GM19193 (cell line): ENCODE results near the gene TBC1D21.

Experiments used
- POLR2A ChIP-seq: IDR thresholded peaks from 4 replicates; pipeline ENCODE4 v1.6.1; 2011; ENCODE audit not compliant: insufficient read depth, insufficient read length; ENCODE audit errors: extremely low read depth

The TBC1D21 gene

DNA sequence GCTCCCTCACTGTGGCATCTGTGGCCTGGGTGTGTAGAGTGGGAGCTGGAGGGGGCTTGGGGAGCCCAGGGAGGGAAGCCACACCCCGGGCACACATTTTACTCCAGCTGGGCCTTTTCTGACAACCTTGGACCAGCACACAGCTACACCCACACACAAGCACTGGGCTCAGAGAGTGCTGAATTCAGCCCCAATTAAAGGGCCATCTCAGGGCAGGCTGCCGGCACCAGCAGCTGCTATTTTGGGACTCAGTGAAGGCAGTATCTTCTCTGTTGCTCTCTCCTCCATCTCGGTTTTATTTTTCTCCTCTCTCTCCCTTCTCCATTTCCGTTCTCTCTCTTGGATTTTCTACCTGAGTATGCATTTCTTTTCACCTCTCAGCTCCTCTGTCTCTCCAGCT, 19.1 kb upstream of the TBC1D21 start:
- TF ChIP-seq POLR2A = no peak

DNA sequence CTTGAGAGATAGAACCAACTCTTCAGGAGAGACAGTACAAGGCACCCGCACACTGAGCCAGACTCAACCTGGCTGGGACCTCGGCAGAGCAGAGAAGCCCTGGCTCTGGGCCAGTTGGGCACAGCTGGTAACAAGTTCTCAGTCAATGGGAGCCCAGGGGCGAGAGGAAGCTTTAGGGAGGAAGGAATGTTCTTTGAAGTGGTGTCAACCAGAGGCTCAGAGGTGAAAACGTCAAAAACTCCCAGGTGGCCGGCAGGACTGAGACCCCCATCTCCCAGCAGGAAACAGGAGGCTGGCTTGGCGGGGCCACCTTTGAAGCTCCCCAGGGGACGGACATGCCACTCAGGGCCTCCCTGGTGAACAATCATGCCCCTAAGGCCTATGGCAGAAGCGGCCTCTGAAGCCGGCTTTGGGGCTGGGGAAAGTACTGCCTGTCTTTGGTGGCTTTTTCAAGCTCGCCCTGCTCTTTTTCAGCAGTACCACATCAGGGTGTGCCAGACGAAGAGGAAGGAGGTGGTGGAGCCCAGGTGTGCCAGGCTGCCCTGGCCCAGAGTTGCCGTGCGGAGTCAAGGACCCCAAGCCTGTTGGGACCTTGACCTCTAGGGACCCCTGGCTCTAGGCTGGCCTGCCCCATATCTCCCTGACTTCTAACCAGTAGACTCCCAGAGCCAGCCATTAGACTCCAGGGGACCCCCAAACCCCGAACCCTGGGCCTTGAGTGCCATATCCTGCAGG, 16.7 kb upstream of the TBC1D21 start:
- no peak for TF ChIP-seq POLR2A

- TF ChIP-seq POLR2A = no peak
These were observed 16.0 kb upstream of the TBC1D21 start for GRCh38 chr15:73857193-73857920.

DNA sequence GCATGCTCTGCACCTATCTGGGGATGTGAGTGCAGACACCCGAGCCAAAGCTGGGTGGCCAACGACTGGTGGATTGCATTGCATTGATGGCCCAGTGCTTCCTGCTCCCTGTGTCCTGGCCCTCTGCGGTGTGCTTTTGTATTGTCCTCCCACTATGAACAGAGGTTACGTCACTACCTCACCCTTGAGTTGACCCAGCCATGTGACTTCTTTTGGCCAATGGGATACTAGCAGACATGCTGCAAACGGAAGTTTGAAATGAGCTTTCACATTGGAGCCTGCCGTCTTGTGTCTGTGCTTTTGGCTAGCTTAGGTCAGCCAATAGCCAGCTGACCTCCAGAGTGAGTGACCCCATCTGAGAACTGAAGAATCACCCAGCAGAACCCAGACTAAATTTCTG, 15.3 kb upstream of the TBC1D21 start:
- TF ChIP-seq POLR2A = no peak

DNA sequence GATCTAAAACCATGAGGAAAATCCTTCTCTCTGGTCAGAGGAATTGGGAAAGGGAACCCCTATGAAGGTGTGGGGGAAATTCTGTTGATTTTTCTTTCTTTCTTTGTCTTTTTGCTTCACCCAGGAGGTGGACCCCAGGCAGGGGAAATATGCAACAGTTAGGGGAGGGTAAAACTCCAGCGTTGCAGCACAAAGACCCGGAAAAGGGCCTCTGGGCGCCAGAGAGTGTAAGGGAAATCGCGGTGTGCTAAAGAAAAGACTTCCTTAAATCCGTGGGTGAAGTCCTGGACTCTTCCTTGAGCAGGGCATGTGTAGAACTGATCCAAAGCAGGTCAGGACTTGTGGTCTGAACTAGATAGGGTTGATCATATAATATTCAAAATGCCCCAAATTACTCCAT, 11.1 kb upstream of the TBC1D21 start:
- TF ChIP-seq POLR2A = no peak

DNA sequence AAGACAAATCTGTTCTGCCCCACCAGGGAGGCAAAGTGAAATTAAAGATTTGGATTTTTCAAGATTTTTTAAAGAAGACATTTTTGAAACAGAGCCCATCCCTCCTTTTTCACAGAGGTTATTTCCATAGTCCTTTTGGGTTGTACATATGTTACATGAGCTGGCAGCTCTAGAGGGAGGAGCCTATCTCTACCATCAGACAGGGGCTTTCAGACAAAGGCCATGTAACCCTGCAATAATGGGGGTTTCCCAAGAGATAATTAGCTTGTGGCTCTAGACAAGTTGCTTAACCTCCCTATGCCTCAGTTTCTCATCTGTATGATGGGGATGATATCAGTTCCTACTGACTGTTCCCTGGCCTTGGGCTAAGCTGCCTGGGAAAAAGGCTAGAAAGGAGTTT, 8.0 kb upstream of the TBC1D21 start:
- no peak for TF ChIP-seq POLR2A

DNA sequence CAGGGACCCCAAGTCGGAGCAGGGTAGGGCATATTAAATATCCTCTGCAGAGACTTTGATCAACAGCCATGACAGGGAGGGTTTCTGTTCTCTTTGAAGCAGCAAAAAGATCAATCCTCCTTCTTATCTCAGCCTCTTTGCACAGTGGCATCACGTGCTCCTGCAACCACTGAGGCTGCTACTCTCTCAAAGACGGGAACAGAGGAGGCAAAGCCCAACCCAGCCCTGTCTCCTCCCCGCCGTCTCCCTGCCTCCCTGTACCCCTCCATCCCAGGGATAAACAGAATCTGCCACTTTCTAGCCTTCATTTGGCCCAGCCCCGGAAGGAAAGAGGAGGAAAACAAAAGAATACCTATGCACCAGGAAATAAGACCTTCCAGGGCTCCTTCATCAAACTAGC, 7.5 kb upstream of the TBC1D21 start:
- no peak for TF ChIP-seq POLR2A

DNA sequence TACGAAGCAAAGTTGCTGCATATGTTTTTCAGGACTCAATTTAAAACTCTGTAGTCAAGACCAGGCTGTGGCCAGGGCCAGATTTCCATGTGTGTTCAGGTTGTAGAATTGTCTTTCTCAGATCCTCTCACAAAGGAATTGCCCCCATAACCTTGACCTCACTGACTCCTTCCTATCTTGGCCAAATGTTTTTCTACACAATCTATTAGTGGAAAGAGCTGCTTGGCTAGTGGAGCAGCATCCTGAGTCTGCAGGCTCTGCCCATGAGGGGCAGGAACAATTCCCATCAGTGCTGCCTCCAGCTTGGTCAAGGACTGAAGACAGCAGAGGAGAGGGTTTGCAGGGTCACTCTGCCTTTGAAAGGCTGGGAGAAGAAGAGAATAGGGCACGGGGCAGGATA, 6.9 kb upstream of the TBC1D21 start:
- no peak for TF ChIP-seq POLR2A

GRCh38 chr15:73866881-73867410, 6.4 kb upstream of the TBC1D21 start:
- no peak for TF ChIP-seq POLR2A

- TF ChIP-seq POLR2A = no peak
These were observed 5.9 kb upstream of the TBC1D21 start for GRCh38 chr15:73867426-73867825.

DNA sequence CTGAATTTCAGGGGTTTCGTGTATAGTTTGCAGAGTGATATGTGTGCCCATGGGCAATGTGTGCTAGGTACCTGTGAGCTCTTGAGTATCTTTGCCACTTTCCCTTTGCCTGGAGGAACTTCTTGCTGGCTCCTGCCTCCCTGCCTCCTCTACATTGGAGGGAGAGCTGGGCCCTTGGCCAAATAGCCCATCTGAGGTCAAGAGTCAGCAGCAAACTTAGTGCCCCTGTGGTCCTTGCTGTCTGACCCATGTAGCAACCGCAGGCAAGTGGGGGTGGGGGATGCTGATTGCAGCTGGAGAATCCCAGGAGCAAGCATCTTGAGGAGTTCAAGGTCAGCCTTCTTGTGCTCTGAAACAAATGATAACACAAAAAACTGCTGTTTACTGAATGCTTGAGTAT, 5.4 kb upstream of the TBC1D21 start:
- TF ChIP-seq POLR2A = no peak

GRCh38 chr15:73869216-73869995, 4.0 kb upstream of the TBC1D21 start:
- TF ChIP-seq POLR2A = no peak

- TF ChIP-seq POLR2A = no peak
These were observed 2.5 kb upstream of the TBC1D21 start for GRCh38 chr15:73870700-73871408.

GRCh38 chr15:73872346-73872745, 1.0 kb upstream of the TBC1D21 start:
- TF ChIP-seq POLR2A = no peak
